Right lobe of liver (tissue), 6 donors: ENCODE results near the gene PPM1B. TPM values are rescaled to one million over a fixed set of nuclear protein-coding genes. Genes with fewer than 3 reads are reported as not detected.

Source experiments
- ATAC-seq, 4 donors: fragments of 200-7000 bp; cut with Tn5 transposase; one replicate each; pipeline ENCODE4 v1.9.1; 2020; ENCODE audit warnings: mild to moderate bottlenecking in 4 of 4, moderate library complexity in 4 of 4
- DNase-seq, 3 donors: peaks; one replicate each; pipeline ENCODE4 v3.0.0-alpha.2; 2020
- H3K27ac ChIP-seq, 3 donors: fragments of 200-600 bp; one replicate each; pipeline ENCODE4 v1.8.0; 2022
- H3K27me3 ChIP-seq, 2 donors: fragments of 200-600 bp; one replicate each; pipeline ENCODE4 v1.8.0; 2022
- H3K36me3 ChIP-seq, 4 donors: fragments of 200-600 bp; sonication (generic) in 1 of 4; one replicate each; pipeline versions ENCODE4 v1.5.1 to v1.8.0; 2017 to 2022; ENCODE audit warnings: control low read depth in 1 of 4
- H3K4me1 ChIP-seq, 4 donors: fragments of 200-600 bp; sonication (generic) in 1 of 4; one replicate each; pipeline versions ENCODE4 v1.5.1 to v1.8.0; 2017 to 2022; ENCODE audit warnings: control low read depth in 1 of 4
- H3K4me3 ChIP-seq, 3 donors: fragments of 200-600 bp; one replicate each; pipeline ENCODE4 v1.8.0; 2022
- H3K9me3 ChIP-seq, 4 donors: fragments of 200-600 bp; sonication (generic) in 1 of 4; one replicate each; pipeline versions ENCODE4 v1.5.1 to v1.8.0; 2017 to 2022; ENCODE audit warnings: control low read depth in 1 of 4
- CTCF ChIP-seq, 4 donors: fragments of 200-600 bp in 3 of 4; fragments of 450-650 bp in 1 of 4; IDR thresholded peaks; one replicate each; pipeline versions ENCODE4 v1.5.1 to v1.8.0; 2016 to 2022; ENCODE audit warnings: antibody characterized with exemption in 4 of 4, mild to moderate bottlenecking in 2 of 4
- POLR2A ChIP-seq: fragments of 450-650 bp; IDR thresholded peaks from one replicate; pipeline ENCODE4 v1.6.1; 2017; ENCODE audit warnings: antibody characterized with exemption, mild to moderate bottlenecking
- WGBS: methylation state at CpG from one replicate; pipeline ENCODE4 v1.1.6; 2018; ENCODE audit warnings: low coverage, low lambda C conversion rate; ENCODE audit not compliant: insufficient coverage; ENCODE audit errors: missing lambda C conversion rate; 5-methylcytosine and 5-hydroxymethylcytosine counted together
- intact Hi-C, 2 donors: fragments of 100-400 bp; cut with DNase I; formaldehyde crosslinking; loops; one replicate each; pipeline versions ENCODE4 v1.11.2 to v1.14.1; 2022
- total RNA-seq, 6 experiments: library from RNA; depleted of rRNA in 2 of 6; stranded (reverse); fragments of >200 nt in 2 of 6; fragmentation: NEBNext Ultra II Directional in 3 of 6; extraction: Animal tissue kit (Norgen Biotek cat#: 25700) in 3 of 6; gene quantifications; one replicate each; pipeline versions ENCODE4 v1.1.0 to v1.2.4, GENCODE V29; 2016 to 2023
- donor health status: DM: no; HTN: yes; CAD: no.
- donor health status: DM: no; HTN: no; CAD: no.
- donor health status: DM: no; HTN: no; CAD: no.
- donor health status: DM: no; HTN: yes; CAD: no.
- donor health status: DM: no; HTN: yes; CAD: no.

Gene PPM1B
- total RNA-seq, 6 experiments from 2014 or later = 20.4 to 43.3 (median 27.8) TPM

GRCh38 chr2:44166096-44166495 lies 2.6 kb upstream of the PPM1B start:
- Histone ChIP-seq H3K9me3 (no peaks in the 10 kb centered on the region), H3K27ac (no peak overlapping the region), H3K4me1 (peaks cover 0 to 4% (median 2%) of the 10 kb centered on the region in 4 donors), H3K27me3 (no peaks in the 10 kb centered on the region), H3K4me3 (no peak overlapping the region), H3K36me3 (no peaks in the 10 kb centered on the region)
- WGBS = 80% methylated on average over 20 of the region's 23 CpGs
- intact Hi-C loops = no loop called here
- DNase-seq (no peak), ATAC-seq (no peak)
- TF ChIP-seq CTCF (IDR thresholded peaks at IDR 0.05) (no peak), POLR2A (no peak)

GRCh38 chr2:44167311-44167907 lies 1.3 kb upstream of the PPM1B start:
- Histone ChIP-seq H3K4me3 (peak overlapping the region; percentile 44 to 52 (median 48)), H3K27me3 (no peaks in the 10 kb centered on the region), H3K4me1 (peaks cover 0 to 15% (median 6%) of the 10 kb centered on the region in 4 donors), H3K9me3 (no peaks in the 10 kb centered on the region), H3K36me3 (no peaks in the 10 kb centered on the region), H3K27ac (peak overlapping the region; percentile 93 to 95 (median 93))
- TF ChIP-seq POLR2A = no peak
- no peak for TF ChIP-seq CTCF (IDR thresholded peaks at IDR 0.05)
- ATAC-seq (no peak), DNase-seq (no peak)
- WGBS = 30% methylated on average over 18 of the region's 18 CpGs
- intact Hi-C loops = no loop called here

GRCh38 chr2:44167908-44168680 lies 581 bp upstream of the PPM1B start:
- TF ChIP-seq CTCF (IDR thresholded peaks at IDR 0.05) (no peak), POLR2A (peak; percentile 51)
- DNase-seq = peak; percentile 98 to 100 (median 99)
- H3K4me1 ChIP-seq = peaks cover 0 to 18% (median 6%) of the 10 kb centered on the region in 4 donors
- H3K27me3 ChIP-seq = no peaks in the 10 kb centered on the region
- peak; percentile 81 to 91 (median 84) for ATAC-seq
- no peaks in the 10 kb centered on the region for H3K9me3 ChIP-seq
- no peaks in the 10 kb centered on the region for H3K36me3 ChIP-seq
- under 1% methylated on average over 45 of the region's 46 CpGs for WGBS
- intact Hi-C loops = no loop called here
- peak overlapping the region; percentile 44 to 52 (median 48) for H3K4me3 ChIP-seq
- H3K27ac ChIP-seq = peak overlapping the region; percentile 93 to 95 (median 93)

GRCh38 chr2:44169155-44169898 lies 652 bp downstream of the PPM1B start:
- Histone ChIP-seq H3K27ac (peak overlapping the region; percentile 91 to 96 (median 94)), H3K9me3 (no peaks in the 10 kb centered on the region), H3K4me3 (peak overlapping the region; percentile 90 to 94 (median 92)), H3K27me3 (no peaks in the 10 kb centered on the region), H3K36me3 (no peaks in the 10 kb centered on the region), H3K4me1 (peaks cover 0 to 20% (median 6%) of the 10 kb centered on the region in 4 donors)
- no peak for TF ChIP-seq POLR2A
- no peak for TF ChIP-seq CTCF (IDR thresholded peaks at IDR 0.05)
- under 1% methylated on average over 26 of the region's 54 CpGs for WGBS
- ATAC-seq = peak in 1 of 4 donors; percentile 8
- DNase-seq = peak; percentile 56 to 73 (median 64)
- intact Hi-C loops = no loop called here
